Measurements from ENCODE around the gene RAB20. TPM values are rescaled to one million over a fixed set of nuclear protein-coding genes. Genes with fewer than 3 reads are reported as not detected.

RAB20 gene
- total RNA-seq, 1 experiment from 2014 or later = 0.88 TPM

GRCh38 chr13:110528371-110528770 lies 33.2 kb downstream of the RAB20 start:
- Histone ChIP-seq H3K4me1 (ENCODE audit: insufficient read depth, low read length, poor library complexity, severe bottlenecking) (no peaks in the 10 kb centered on the region), H3K4me3 (ENCODE audit: low read depth, low read length, poor library complexity, severe bottlenecking) (no peak overlapping the region), H3K27ac (ENCODE audit: low read depth, low read length, poor library complexity, severe bottlenecking) (no peak overlapping the region), H3K36me3 (ENCODE audit: insufficient read depth, low read length, poor library complexity, severe bottlenecking) (no peaks in the 10 kb centered on the region), H3K9me3 (ENCODE audit: low read depth, low read length, poor library complexity, severe bottlenecking) (no peaks in the 10 kb centered on the region), H3K27me3 (replicated peaks; ENCODE audit: insufficient read depth, low read depth, low read length, poor library complexity) (no peaks in the 10 kb centered on the region)
- no TSS peak for BruUV-seq (replicated peaks)
- DNase-seq (ENCODE audit: low spot score) = no peak
- POLR2A ChIA-PET (ENCODE audit: low non-redundant PET) = no interaction called here
- CTCF ChIA-PET = no interaction called here
- intact Hi-C loops (cut with micrococcal nuclease; ENCODE audit: unreplicated experiment) = no loop called here
- TF ChIP-seq EZH2 (IDR thresholded peaks at IDR 0.05; ENCODE audit: borderline replicate concordance, low read depth, low read length, poor library complexity, severe bottlenecking) (no peak), CTCF (conservative IDR thresholded peaks at IDR 0.05; ENCODE audit: low read depth, low read length) (no peak)

GRCh38 chr13:110525328-110526319 lies 35.9 kb downstream of the RAB20 start:
- no peak for TF ChIP-seq EZH2 (IDR thresholded peaks at IDR 0.05; ENCODE audit: borderline replicate concordance, low read depth, low read length, poor library complexity, severe bottlenecking)
- no peak for TF ChIP-seq CTCF (conservative IDR thresholded peaks at IDR 0.05; ENCODE audit: low read depth, low read length)
- Histone ChIP-seq H3K36me3 (ENCODE audit: insufficient read depth, low read length, poor library complexity, severe bottlenecking) (no peaks in the 10 kb centered on the region), H3K27ac (ENCODE audit: low read depth, low read length, poor library complexity, severe bottlenecking) (no peak overlapping the region), H3K9me3 (ENCODE audit: low read depth, low read length, poor library complexity, severe bottlenecking) (no peaks in the 10 kb centered on the region), H3K27me3 (replicated peaks; ENCODE audit: insufficient read depth, low read depth, low read length, poor library complexity) (no peaks in the 10 kb centered on the region), H3K4me3 (ENCODE audit: low read depth, low read length, poor library complexity, severe bottlenecking) (no peak overlapping the region), H3K4me1 (ENCODE audit: insufficient read depth, low read length, poor library complexity, severe bottlenecking) (no peaks in the 10 kb centered on the region)
- no peak for DNase-seq (ENCODE audit: low spot score)
- no TSS peak for BruUV-seq (replicated peaks)
- POLR2A ChIA-PET (ENCODE audit: low non-redundant PET) = no interaction called here
- CTCF ChIA-PET = interaction anchor here (0.6 kb wide), 1 partner anchor 45 kb away, joined by 4 read pairs; no protein-coding TSS in a partner anchor
- intact Hi-C loops (cut with micrococcal nuclease; ENCODE audit: unreplicated experiment) = no loop called here

- CTCF ChIA-PET = no interaction called here
- H3K4me1 ChIP-seq (ENCODE audit: insufficient read depth, low read length, poor library complexity, severe bottlenecking) = no peaks in the 10 kb centered on the region
- POLR2A ChIA-PET (ENCODE audit: low non-redundant PET) = no interaction called here
- no peak overlapping the region for H3K4me3 ChIP-seq (ENCODE audit: low read depth, low read length, poor library complexity, severe bottlenecking)
- no peaks in the 10 kb centered on the region for H3K27me3 ChIP-seq (replicated peaks; ENCODE audit: insufficient read depth, low read depth, low read length, poor library complexity)
- no peaks in the 10 kb centered on the region for H3K36me3 ChIP-seq (ENCODE audit: insufficient read depth, low read length, poor library complexity, severe bottlenecking)
- H3K27ac ChIP-seq (ENCODE audit: low read depth, low read length, poor library complexity, severe bottlenecking) = no peak overlapping the region
- no peaks in the 10 kb centered on the region for H3K9me3 ChIP-seq (ENCODE audit: low read depth, low read length, poor library complexity, severe bottlenecking)
- TF ChIP-seq CTCF (conservative IDR thresholded peaks at IDR 0.05; ENCODE audit: low read depth, low read length) = no peak
- TF ChIP-seq EZH2 (IDR thresholded peaks at IDR 0.05; ENCODE audit: borderline replicate concordance, low read depth, low read length, poor library complexity, severe bottlenecking) = no peak
- no TSS peak for BruUV-seq (replicated peaks)
- intact Hi-C loops (cut with micrococcal nuclease; ENCODE audit: unreplicated experiment) = no loop called here
- no peak for DNase-seq (ENCODE audit: low spot score)
These were observed 36.8 kb downstream of the RAB20 start for GRCh38 chr13:110524541-110525257.
